ENCODE data around the gene GPR33.

- TF ChIP-seq, protein P1, sequence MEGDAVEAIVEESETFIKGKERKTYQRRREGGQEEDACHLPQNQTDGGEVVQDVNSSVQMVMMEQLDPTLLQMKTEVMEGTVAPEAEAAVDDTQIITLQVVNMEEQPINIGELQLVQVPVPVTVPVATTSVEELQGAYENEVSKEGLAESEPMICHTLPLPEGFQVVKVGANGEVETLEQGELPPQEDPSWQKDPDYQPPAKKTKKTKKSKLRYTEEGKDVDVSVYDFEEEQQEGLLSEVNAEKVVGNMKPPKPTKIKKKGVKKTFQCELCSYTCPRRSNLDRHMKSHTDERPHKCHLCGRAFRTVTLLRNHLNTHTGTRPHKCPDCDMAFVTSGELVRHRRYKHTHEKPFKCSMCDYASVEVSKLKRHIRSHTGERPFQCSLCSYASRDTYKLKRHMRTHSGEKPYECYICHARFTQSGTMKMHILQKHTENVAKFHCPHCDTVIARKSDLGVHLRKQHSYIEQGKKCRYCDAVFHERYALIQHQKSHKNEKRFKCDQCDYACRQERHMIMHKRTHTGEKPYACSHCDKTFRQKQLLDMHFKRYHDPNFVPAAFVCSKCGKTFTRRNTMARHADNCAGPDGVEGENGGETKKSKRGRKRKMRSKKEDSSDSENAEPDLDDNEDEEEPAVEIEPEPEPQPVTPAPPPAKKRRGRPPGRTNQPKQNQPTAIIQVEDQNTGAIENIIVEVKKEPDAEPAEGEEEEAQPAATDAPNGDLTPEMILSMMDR (IDR thresholded peaks at IDR 0.05): no peak
- TF ChIP-seq EP300 (IDR thresholded peaks at IDR 0.05) (no peak), SMC3 (IDR thresholded peaks at IDR 0.05) (no peak), ZNF302 (CRISPR knock-in tag; IDR thresholded peaks at IDR 0.05) (no peak), ESRRA (IDR thresholded peaks at IDR 0.05; ENCODE audit: borderline replicate concordance, low read length) (no peak), RNF2 (IDR thresholded peaks at IDR 0.05; ENCODE audit: borderline replicate concordance, low read depth) (no peak), POLR2AphosphoS2 (conservative IDR thresholded peaks at IDR 0.05; ENCODE audit: low read length) (no peak), RFX5 (IDR thresholded peaks at IDR 0.05) (no peak), POLR2A (IDR thresholded peaks at IDR 0.05; ENCODE audit: low read length) (no peak), EHMT2 (IDR thresholded peaks at IDR 0.05; ENCODE audit: low read depth) (no peak)
Measured at GRCh38 chr14:31510855-31511254, 23.0 kb upstream of the GPR33 start.
